Heart left ventricle (tissue), 16 donors: Measurements from ENCODE around the gene SP5. TPM values are rescaled to one million over a fixed set of nuclear protein-coding genes. Genes with fewer than 3 reads are reported as not detected.
"Not testable (repeated sequence)": the region's sequence is repeated elsewhere in the genome, so short reads cannot be mapped to it uniquely, and the experiment has no call there.

ENCODE experiments used
- ATAC-seq, 4 donors: fragments of 200-7000 bp; cut with Tn5 transposase; one replicate each; pipeline ENCODE4 v1.9.1; 2020 to 2022; ENCODE audit warnings: moderate library complexity in 4 of 4, mild to moderate bottlenecking in 3 of 4, moderate number of reproducible peaks in 1 of 4
- DNase-seq, 5 donors: peaks; one replicate each; pipeline ENCODE4 v3.0.0-alpha.2; 2020
- H3K27ac ChIP-seq, 12 donors: fragments of 200-600 bp; sonication (generic) in 4 of 12; one replicate each; pipeline versions ENCODE4 v1.5.0 to v1.8.0; 2016 to 2022; ENCODE audit warnings: mild to moderate bottlenecking in 2 of 12
- H3K27me3 ChIP-seq, 9 donors: fragments of 200-600 bp; sonication (generic) in 2 of 9; one replicate each; pipeline versions ENCODE4 v1.5.1 to v1.8.0; 2016 to 2022; ENCODE audit warnings: mild to moderate bottlenecking in 3 of 9
- H3K36me3 ChIP-seq, 9 donors: fragments of 200-600 bp; sonication (generic) in 2 of 9; one replicate each; pipeline versions ENCODE4 v1.5.0 to v1.8.0; 2018 to 2022; ENCODE audit warnings: mild to moderate bottlenecking in 2 of 9
- H3K4me1 ChIP-seq, 12 donors: fragments of 200-600 bp; sonication (generic) in 4 of 12; one replicate each; pipeline versions ENCODE4 v1.5.0 to v1.8.0; 2016 to 2022; ENCODE audit warnings: mild to moderate bottlenecking in 3 of 12
- H3K4me3 ChIP-seq, 12 donors: fragments of 200-600 bp; sonication (generic) in 4 of 12; one replicate each; pipeline versions ENCODE4 v1.5.0 to v1.8.0; 2017 to 2022; ENCODE audit warnings: mild to moderate bottlenecking in 9 of 12, moderate library complexity in 4 of 12
- H3K9me3 ChIP-seq, 12 donors: fragments of 200-600 bp; sonication (generic) in 4 of 12; one replicate each; pipeline versions ENCODE4 v1.5.0 to v1.8.0; 2016 to 2022; ENCODE audit warnings: mild to moderate bottlenecking in 1 of 12
- POLR2A ChIP-seq, 2 donors: fragments of 450-650 bp; IDR thresholded peaks; one replicate each; pipeline ENCODE4 v1.6.1; 2017; ENCODE audit warnings: antibody characterized with exemption in 2 of 2, mild to moderate bottlenecking in 2 of 2, moderate library complexity in 2 of 2
- WGBS, 4 donors: extraction: QIAGEN DNeasy Blood & Tissue Kit in 2 of 4; methylation state at CpG; one replicate each; pipeline versions ENCODE4 v1.1.5 to v1.1.7; 2013 to 2018; 5-methylcytosine and 5-hydroxymethylcytosine counted together
- intact Hi-C, 10 donors: fragments of 100-400 bp; cut with DNase I; formaldehyde crosslinking; loops; one replicate each; pipeline versions ENCODE4 v1.11.1 to v1.14.2; 2022
- polyA plus RNA-seq, 2 donors: library from polyadenylated mRNA; stranded (reverse); fragments of 200-250 nt; gene quantifications; one replicate each; pipeline ENCODE4 v1.2.3, GENCODE V29; 2013
- total RNA-seq, 9 donors: library from RNA; depleted of rRNA in 2 of 9; stranded (reverse); fragments of >200 nt in 2 of 9; fragmentation: NEBNext Ultra II Directional in 3 of 9; extraction: Animal tissue kit (Norgen Biotek cat#: 25700) in 3 of 9; gene quantifications; one replicate each; pipeline versions ENCODE4 v1.1.0 to v1.2.4, GENCODE V29; 2016 to 2023
- TF ChIP-seq, protein P1 (sequence below), 12 donors: fragments of 200-600 bp; sonication (generic) in 4 of 12; IDR thresholded peaks; one replicate each; pipeline versions ENCODE4 v1.5.0 to v1.8.0; 2018 to 2022; ENCODE audit warnings: antibody characterized with exemption in 12 of 12, mild to moderate bottlenecking in 5 of 12
- donor health status: ischemic (EF 13 %, LVEDD 7.1; RV severe dilation, severe dysfunction).
- donor health status: healthy with polysubstance abuse.
- donor health status: DM: no; HTN: yes; CAD: no.
- donor health status: DM: no; HTN: no; CAD: no.
- donor health status: ischemic (EF 25% LVEDD 6.9; RV normal size, moderate dysfunction).
- donor health status: ischemic (EF 25% LVEDD 5.7; RV mildly dilated, moderate dysfunction).
- donor health status: healthy.
- donor health status: DM: yes; HTN: yes; CAD: no.
- donor health status: ischemic (EF 35%, LVEDD 5.7; RV mildly dilated, moderate dysfunction).
- donor health status: nonischemic (EF 11% LVEDD 7.7; RV severe dilation, severe dysfunction).
- donor health status: DM: yes; HTN: yes; CAD: no.
- donor health status: PGD.
- donor health status: ischemic (EF 29% LVEDD 5.4; RV normal size, mild dysfunction).
- donor health status: nonischemic (EF 23%, LVEDD 6.1; RV moderate dilation, normal function).

Gene SP5
- total and polyA plus RNA-seq, 11 donors, result 0.08 to 1.4 (median 0.23) TPM; not detected in 4

DNA sequence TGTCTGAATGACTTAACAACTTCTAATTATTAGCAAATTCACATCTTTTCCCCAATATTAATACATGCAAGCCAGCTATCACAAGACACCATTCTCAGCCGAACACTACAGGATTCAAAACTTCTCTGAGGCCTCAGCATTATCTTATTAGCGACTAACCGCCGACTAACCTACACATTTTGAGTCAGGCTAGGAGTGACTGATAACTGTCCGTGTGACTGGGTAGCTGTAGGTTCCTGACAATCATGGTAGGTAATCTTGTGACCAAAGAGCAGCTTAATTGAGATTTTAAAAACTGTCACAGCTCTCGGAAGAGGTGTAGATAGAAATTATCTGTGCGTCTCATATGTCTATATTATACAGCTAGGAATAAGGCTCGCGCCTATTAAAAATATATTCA is 44.1 kb upstream of the SP5 start:
- ATAC-seq (no peak), DNase-seq (no peak)
- Histone ChIP-seq H3K4me3 (no peak overlapping the region), H3K4me1 (no peaks in the 10 kb centered on the region), H3K27ac (no peak overlapping the region), H3K27me3 (peaks cover 0 to 8% (median 0%) of the 10 kb centered on the region in 9 donors), H3K9me3 (no peaks in the 10 kb centered on the region), H3K36me3 (no peaks in the 10 kb centered on the region)
- TF ChIP-seq POLR2A (IDR thresholded peaks at IDR 0.05), result no peak
- TF ChIP-seq, protein P1, sequence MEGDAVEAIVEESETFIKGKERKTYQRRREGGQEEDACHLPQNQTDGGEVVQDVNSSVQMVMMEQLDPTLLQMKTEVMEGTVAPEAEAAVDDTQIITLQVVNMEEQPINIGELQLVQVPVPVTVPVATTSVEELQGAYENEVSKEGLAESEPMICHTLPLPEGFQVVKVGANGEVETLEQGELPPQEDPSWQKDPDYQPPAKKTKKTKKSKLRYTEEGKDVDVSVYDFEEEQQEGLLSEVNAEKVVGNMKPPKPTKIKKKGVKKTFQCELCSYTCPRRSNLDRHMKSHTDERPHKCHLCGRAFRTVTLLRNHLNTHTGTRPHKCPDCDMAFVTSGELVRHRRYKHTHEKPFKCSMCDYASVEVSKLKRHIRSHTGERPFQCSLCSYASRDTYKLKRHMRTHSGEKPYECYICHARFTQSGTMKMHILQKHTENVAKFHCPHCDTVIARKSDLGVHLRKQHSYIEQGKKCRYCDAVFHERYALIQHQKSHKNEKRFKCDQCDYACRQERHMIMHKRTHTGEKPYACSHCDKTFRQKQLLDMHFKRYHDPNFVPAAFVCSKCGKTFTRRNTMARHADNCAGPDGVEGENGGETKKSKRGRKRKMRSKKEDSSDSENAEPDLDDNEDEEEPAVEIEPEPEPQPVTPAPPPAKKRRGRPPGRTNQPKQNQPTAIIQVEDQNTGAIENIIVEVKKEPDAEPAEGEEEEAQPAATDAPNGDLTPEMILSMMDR (IDR thresholded peaks at IDR 0.05), result no peak
- intact Hi-C loops, result no loop called here
- 78 to 90% (median 81%) methylated on average over 9 of the region's 9 CpGs for WGBS, 4 donors

DNA sequence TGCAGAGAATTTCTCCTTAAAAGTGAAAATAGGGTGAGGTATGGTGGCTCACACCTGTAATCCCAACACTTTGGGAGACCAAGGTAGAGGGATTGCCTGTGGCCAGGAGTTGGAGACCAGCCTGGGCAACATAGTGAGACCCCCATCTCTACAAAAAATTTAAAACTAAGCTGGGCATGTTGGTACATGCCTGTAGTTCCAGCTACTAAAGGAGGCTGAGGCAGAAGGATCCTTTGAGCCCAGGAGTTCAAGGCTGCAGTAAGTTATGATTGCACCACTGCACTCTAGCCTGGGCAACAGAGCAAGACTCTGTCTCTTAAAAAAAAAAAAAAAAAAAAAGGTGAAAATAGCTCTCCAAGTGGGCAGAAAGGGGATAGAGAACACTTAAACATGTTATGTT is 40.9 kb upstream of the SP5 start:
- H3K27me3 ChIP-seq, DNase-seq, intact Hi-C loops, ATAC-seq, H3K4me1 ChIP-seq, H3K36me3 ChIP-seq, H3K27ac ChIP-seq, H3K4me3 ChIP-seq, H3K9me3 ChIP-seq: not testable (repeated sequence)

DNA sequence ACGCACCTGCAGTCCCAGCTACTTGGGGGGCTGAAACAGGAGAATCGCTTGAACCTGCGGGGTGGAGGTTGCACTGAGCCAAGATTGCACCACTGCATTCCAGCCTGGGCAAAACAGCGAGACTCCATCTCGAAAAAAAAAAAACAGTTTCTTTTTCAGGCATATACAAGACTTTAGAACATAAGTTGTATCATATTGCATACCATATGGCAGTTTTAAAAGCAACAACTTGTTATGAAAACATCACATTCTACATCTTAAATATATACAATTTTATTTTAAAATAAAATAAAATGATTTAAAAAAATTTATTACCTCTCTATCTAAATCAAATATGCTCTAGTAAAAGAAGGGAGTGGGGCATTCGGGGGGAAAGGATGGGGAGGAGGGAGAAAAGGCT is 39.4 kb upstream of the SP5 start:
- H3K27me3 ChIP-seq, result peaks cover 0 to 8% (median 0%) of the 10 kb centered on the region in 9 donors
- H3K9me3 ChIP-seq, result no peaks in the 10 kb centered on the region
- H3K27ac ChIP-seq, result no peak overlapping the region
- no peaks in the 10 kb centered on the region for H3K4me1 ChIP-seq
- intact Hi-C loops, result no loop called here
- WGBS, 4 donors, result 85 to 92% (median 90%) methylated on average over 6 of the region's 6 CpGs
- TF ChIP-seq, protein P1 (IDR thresholded peaks at IDR 0.05), result no peak
- TF ChIP-seq POLR2A (IDR thresholded peaks at IDR 0.05), result no peak
- ATAC-seq (no peak), DNase-seq (no peak)
- H3K4me3 ChIP-seq, result no peak overlapping the region
- no peaks in the 10 kb centered on the region for H3K36me3 ChIP-seq

DNA sequence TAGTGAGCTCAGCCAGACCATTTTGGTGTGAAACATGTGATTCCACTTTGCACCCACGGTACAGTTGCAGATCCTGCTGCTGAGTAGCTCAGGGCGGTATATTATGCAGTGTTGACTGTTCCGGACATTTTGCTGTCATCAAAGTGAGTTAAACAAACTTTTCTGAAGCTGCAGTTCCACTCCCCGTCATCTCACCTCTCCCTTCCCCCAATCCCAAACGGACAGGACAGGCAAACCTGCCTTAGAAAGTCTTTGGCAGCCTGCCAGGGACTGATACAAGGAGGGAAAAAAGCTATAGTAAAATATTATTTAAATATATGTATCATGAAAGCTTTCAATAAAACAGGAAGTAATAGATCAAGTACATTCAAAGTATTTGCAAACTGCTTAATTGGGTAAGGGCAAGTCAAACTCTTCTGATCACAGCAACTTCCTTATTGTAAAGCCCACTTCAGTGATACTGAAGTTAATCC is 35.5 kb upstream of the SP5 start:
- WGBS, 4 donors, result 30 to 39% (median 37%) methylated on average over 5 of the region's 5 CpGs
- no peaks in the 10 kb centered on the region for H3K36me3 ChIP-seq
- ATAC-seq (no peak), DNase-seq (no peak)
- no peaks in the 10 kb centered on the region for H3K9me3 ChIP-seq
- no peak overlapping the region for H3K27ac ChIP-seq
- H3K4me1 ChIP-seq, result no peaks in the 10 kb centered on the region
- H3K4me3 ChIP-seq, result no peak overlapping the region
- TF ChIP-seq, protein P1 (IDR thresholded peaks at IDR 0.05), result no peak
- no peak for TF ChIP-seq POLR2A (IDR thresholded peaks at IDR 0.05)
- H3K27me3 ChIP-seq, result peaks cover 0 to 16% (median 0%) of the 10 kb centered on the region in 9 donors
- intact Hi-C loops, result no loop called here
